Measurements from ENCODE around the gene ULK3. TPM values are rescaled to one million over a fixed set of nuclear protein-coding genes. Genes with fewer than 3 reads are reported as not detected.

ULK3 gene
- total RNA-seq, 1 donor from 2014 or later = 42.1 TPM

DNA sequence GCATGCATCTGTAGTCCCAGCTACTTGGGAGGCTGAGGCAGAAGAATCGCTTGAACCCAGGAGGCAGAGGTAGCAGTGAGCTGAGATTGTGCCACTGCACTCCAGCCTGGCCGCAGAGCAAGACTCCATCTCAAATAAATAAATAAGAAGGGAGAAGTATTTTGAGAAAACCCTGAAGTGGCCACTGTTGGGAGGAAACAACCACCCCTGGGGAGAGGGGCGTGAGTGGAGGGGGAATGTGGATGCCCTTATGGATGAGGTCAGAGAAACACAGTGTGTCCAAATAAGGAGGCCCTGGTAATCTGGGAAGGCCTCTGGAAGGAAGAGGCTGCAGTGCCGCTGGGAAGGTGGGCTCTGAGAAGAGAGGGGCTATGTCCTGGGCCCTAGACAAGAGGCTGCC is 20.7 kb downstream of the ULK3 start:
- no peak for DNase-seq (ENCODE audit: low spot score)

- no peak for DNase-seq (ENCODE audit: low spot score)
Measured at GRCh38 chr15:74821790-74822158, 21.2 kb downstream of the ULK3 start.

DNA sequence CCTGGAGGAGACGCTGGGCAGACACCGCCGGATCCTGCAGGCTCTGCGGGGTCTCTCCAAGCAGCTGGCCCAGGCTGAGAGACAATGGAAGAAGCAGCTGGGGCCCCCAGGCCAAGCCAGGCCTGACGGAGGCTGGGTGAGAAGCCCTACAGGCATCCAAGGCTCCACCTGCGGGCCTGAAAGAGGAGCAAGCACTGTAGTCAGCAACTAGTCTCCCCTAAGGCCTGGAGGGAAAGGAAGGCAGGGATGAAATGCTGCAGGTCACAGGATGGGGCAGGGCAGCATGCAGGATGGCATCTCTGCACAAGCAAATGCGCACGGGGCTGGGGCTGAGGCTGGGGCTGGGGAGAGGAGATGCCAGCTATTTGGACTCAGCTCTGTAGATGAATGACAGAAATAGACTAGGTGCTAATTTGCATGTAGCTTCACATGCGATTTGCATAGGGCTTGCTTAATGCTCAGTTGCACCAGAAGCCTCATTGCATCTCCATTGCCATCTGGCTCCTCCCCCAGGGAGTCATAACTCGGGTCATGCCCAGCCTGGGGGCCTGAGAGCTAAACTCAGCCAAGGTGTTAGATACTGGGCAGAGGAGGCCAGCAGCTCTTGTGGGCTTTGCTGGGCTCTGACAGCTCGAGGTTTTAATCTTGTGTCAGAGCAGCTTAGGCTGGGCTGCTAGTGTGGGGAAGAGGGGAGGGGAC is 21.7 kb downstream of the ULK3 start:
- DNase-seq (ENCODE audit: low spot score) = no peak

DNA sequence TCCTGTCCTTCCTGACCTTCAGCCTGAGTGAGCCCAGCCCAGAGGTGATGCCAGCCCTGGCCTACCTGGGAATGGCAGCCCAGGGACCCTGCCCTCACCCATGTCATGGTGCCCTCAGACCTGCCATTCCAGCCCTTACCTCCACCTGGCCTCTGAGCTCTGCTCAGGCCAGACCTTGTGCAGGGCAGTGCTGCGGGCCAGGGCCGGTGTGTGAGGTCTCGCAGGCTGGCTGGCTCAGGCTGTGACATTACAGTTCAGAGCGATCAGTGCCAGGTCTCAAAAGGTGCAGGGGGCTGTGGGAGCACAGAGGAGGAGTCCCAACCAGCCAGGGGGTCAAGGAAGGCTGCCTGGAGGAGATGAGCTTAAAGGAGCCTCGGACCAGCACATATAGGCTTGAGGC is 22.9 kb downstream of the ULK3 start:
- no peak for DNase-seq (ENCODE audit: low spot score)

- DNase-seq (ENCODE audit: low spot score) = no peak
Measured at GRCh38 chr15:74817370-74817737, 25.6 kb downstream of the ULK3 start.

- no peak for DNase-seq (ENCODE audit: low spot score)
Measured at GRCh38 chr15:74816624-74817369, 26.2 kb downstream of the ULK3 start.

DNA sequence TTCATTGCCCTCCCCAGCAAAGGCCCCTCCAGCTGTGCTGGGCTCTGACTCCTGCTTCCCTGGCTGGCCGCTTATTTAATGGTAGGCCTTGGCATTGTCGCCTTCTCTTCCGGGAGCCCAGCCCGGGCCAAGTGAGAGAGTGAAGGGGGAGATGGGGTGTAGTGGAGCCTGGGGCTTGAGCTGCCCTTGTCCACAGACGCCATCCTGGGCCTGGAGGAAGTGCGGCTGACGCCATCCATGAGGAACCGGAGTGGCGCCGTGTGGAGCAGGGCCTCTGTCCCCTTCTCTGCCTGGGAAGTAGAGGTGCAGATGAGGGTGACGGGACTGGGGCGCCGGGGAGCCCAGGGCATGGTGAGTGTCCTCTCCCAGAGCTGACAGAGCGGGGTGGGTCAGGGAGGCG is 27.0 kb downstream of the ULK3 start:
- DNase-seq (ENCODE audit: low spot score) = no peak

DNA sequence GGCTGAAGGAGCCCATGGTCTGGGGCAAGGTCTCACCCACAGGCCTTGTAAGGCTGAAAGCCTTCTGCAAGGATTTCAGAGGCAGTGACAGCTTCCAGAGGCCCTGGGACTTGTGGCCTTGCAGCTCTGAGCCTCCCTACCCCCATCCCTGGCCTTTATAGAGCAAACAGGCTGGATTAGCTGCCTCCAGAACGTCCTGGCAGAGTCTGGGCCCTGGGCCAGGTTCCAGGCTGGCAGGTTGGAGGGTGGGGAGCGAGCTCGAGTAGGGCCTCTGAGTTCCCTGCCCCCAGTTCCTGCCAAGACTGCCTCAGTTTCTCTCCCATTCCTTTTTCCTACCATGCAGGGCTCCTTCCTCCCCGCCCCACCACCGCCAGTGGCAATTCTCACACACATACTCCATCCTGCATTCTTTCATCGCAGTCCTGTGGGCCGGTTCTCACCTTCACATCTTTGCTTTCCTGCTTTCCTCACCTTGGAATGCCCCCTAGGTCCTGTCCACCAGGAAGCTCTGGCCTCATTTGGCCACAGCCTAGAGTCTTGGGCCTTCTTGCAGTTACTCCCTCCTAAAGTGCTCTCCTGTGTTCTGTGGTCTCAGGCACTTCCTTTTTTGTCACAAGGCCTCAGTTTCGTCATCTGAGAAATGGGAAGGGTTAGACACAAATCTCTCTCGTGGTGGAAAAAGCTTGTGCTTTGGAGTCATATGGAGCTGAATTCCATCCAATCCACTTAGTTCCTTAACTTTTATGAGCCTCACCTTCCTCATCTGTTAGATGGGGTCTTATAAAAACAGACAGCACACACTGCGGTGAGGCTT is 27.6 kb downstream of the ULK3 start:
- DNase-seq (ENCODE audit: low spot score) = peak; percentile 52

- no peak for DNase-seq (ENCODE audit: low spot score)
Measured at GRCh38 chr15:74812533-74812932, 30.4 kb downstream of the ULK3 start, which contains the start of gene LMAN1L. Gene LMAN1L, plus strand, starts transcription at chr15:74812835. Its CDS starts 20 bp downstream, at chr15:74812855.

DNA sequence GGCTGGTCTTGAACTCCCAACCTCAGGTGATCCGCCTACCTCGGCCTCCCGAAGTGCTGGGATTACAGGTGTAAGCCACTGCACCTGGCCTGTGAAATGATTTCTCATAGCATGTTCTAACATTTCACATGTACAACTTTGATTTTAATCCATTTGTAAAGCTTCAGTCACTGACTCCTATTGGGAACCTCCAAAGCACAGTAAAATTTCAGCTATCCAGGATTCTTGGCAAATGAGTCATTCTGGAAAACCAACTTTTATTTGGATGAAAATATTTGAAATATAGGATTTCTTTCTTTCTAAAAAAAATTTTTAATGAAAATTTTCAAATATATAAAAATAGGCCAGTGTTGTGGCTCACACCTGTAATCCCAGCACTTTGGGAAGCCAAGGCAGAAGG is 33.0 kb downstream of the ULK3 start:
- DNase-seq (ENCODE audit: low spot score) = no peak

DNA sequence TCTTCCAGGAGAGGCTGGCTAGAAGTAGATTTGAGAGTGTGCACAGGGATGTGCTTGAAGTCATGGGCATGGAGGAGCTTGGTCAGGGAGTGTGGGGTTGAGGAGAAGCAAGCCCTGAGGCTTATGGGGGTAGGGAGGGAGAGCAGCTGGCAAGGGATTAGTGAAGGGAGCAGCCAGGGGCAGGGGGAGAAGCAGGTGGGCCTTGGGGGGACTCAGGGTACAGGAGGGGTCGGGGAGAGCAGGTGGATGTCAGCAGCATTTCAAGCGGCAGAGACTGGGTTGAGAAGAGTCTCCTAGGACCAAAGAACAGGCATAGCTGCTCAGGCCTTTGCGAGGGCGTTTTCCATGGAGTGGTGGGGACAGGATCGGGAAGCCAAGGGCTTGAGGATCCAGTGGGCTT is 33.7 kb downstream of the ULK3 start:
- no peak for DNase-seq (ENCODE audit: low spot score)

DNA sequence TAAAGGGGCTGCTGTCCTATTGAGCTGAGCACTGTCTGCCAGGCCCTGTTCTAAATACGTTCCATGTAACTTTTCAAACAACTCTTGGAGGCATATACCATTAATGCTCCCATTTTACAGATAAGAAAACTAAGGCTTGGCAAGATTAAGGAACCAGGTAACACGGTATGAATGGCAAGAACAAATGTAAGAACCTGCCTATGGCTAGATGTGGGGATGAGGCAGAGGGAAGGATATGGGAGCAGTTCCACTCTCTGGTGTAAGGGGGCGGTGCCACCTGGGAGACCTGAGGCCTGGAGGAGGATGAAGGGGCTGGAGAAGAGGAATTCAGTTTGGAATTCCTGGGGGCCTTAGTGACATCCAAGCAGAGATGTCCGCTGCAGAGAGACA is 34.1 kb downstream of the ULK3 start:
- no peak for DNase-seq (ENCODE audit: low spot score)

DNA sequence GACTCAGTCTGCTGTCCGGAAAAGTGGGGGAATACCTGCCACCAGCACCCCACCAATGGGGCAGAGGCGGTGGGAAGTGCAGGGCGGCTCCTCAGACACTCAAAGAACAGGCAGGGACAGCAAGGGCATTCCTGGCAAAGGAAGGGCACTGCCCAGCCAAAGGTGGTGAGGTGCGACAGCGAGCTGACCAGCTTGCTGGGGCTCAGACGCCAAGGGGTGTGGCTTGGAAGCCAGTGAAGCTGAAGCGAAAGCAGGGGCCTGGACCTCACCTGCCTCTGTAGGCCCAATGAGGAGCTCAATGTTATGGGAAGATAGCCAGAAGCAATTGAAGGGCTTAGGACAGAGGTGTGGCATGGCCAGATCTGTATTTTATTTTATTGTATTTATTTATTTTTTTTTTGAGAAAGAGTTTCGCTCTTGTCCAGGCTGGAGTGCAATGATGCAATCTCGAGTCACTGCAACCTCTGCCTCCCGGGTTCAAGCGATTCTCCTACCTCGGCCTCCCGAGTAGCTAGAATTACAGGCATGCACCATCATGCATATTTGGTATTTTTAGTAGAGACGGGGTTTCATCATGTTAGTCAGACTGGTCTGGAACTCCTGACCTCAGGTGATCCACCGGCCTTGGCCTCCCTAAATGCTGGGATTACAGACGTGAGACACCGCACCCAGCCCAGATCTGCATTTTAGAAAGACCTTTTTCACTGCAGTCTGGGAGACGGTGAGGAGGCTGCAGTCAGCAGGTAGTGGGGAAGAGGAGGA is 34.7 kb downstream of the ULK3 start:
- DNase-seq (ENCODE audit: low spot score) = no peak

DNA sequence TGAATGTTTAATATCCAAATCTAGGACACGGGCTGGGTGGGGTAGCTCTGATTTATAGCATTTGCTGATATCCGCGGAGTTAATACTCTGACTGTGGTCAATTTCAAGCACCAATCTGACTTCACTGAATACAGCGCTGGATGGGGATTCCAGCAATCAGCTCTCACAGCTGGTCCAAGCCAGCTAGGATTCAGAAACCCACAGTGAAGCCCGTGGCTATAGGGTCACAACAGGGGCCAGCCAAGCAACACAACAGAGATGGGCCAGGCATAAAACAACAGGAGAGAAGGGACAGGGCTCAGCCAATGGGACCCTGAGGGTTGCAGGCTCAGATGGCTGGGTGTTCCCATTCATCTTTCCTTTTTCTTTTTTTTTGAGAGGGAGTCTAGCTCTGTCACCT is 35.7 kb downstream of the ULK3 start:
- DNase-seq (ENCODE audit: low spot score) = no peak

GRCh38 chr15:74804935-74805334 is 38.0 kb downstream of the ULK3 start:
- no peak for DNase-seq (ENCODE audit: low spot score)

GRCh38 chr15:74802862-74803447 is 40.0 kb downstream of the ULK3 start:
- no peak for DNase-seq (ENCODE audit: low spot score)

DNA sequence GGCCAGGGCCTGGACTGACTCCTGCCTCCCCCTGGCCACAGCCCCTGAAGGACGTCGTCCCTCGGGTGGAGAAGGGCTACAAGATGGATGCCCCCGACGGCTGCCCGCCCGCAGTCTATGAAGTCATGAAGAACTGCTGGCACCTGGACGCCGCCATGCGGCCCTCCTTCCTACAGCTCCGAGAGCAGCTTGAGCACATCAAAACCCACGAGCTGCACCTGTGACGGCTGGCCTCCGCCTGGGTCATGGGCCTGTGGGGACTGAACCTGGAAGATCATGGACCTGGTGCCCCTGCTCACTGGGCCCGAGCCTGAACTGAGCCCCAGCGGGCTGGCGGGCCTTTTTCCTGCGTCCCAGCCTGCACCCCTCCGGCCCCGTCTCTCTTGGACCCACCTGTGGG is 40.7 kb downstream of the ULK3 start:
- no peak for DNase-seq (ENCODE audit: low spot score)

- no peak for DNase-seq (ENCODE audit: low spot score)
Measured at GRCh38 chr15:74801311-74801997, 41.5 kb downstream of the ULK3 start.

GRCh38 chr15:74800559-74801094 is 42.3 kb downstream of the ULK3 start:
- DNase-seq (ENCODE audit: low spot score) = no peak

GRCh38 chr15:74799856-74800558 is 42.9 kb downstream of the ULK3 start:
- peak; percentile 75 for DNase-seq (ENCODE audit: low spot score)

All from mucosa of gallbladder (tissue), 1 donor.